Muscle layer of colon (tissue), 2 donors: Measurements from ENCODE around the gene TP53BP2.

ENCODE experiments used
- H3K27ac ChIP-seq: one replicate; pipeline ENCODE4 v1.7.0; 2013; ENCODE audit warnings: low read depth, mild to moderate bottlenecking, low read length, moderate library complexity
- H3K27me3 ChIP-seq, 2 donors: one replicate each; pipeline ENCODE4 v1.7.0; 2013; ENCODE audit warnings: low read length in 2 of 2, mild to moderate bottlenecking in 2 of 2; ENCODE audit not compliant: insufficient read depth in 2 of 2, control insufficient read depth in 1 of 2
- H3K36me3 ChIP-seq: one replicate; pipeline ENCODE4 v1.7.0; 2013; ENCODE audit warnings: mild to moderate bottlenecking, low read length; ENCODE audit not compliant: insufficient read depth
- H3K4me1 ChIP-seq: one replicate; pipeline ENCODE4 v1.7.0; 2013; ENCODE audit warnings: mild to moderate bottlenecking, low read length; ENCODE audit not compliant: insufficient read depth
- H3K4me3 ChIP-seq, 2 donors: one replicate each; pipeline ENCODE4 v1.7.0; 2013; ENCODE audit warnings: low read length in 2 of 2, low read depth in 1 of 2, mild to moderate bottlenecking in 1 of 2, moderate library complexity in 1 of 2
- H3K9ac ChIP-seq: one replicate; pipeline ENCODE4 v1.7.0; 2013; ENCODE audit warnings: low read length
- H3K9me3 ChIP-seq: one replicate; pipeline ENCODE4 v1.7.0; 2013; ENCODE audit warnings: mild to moderate bottlenecking, low read length
- donor health status: abdominal sarcoma.
- donor health status: Adenocarcinoma of cecum.

TP53BP2 gene

DNA sequence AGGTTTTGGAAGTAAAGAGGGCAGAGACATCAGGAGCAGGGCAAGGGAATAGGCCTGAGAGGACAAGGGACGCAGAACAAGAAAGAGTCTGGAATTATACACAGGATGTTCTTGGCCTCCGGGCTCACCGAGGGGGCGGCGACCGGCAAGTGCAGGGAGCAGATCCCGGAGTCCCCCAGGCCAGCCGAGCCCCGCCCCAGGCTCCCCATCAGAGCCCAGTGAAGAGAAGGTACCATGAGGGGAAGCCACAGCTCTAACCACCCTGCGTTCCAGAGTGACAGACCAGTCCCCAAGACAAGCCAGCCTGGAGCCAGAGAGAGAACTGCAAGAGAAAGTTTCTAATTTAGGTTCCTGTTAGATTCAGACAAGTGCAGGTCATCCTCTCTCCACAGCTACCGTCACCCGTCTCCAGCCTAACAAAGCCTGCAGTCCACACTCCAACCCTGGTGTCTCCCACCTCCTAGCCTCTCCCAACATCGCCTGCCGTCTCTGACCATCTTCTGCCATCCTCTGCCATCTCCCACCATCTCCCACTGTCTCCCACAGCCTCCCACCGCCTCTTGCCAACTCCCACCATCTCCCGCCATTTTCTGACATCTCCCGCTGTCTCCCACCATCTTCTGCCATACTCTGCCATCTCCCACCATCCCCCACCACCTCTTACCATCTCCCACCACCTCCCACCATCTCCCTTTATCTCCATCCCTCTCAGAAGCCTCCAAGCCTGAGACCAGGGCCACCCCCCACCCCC, 90.9 kb downstream of the TP53BP2 start:
- no peaks in the 10 kb centered on the region for H3K4me1 ChIP-seq
- H3K4me3 ChIP-seq, result no peak overlapping the region
- H3K9ac ChIP-seq, result no peak overlapping the region
- no peaks in the 10 kb centered on the region for H3K9me3 ChIP-seq
- H3K27ac ChIP-seq, result no peak overlapping the region
- no peaks in the 10 kb centered on the region for H3K27me3 ChIP-seq
- peaks cover 64% of the 10 kb centered on the region for H3K36me3 ChIP-seq

DNA sequence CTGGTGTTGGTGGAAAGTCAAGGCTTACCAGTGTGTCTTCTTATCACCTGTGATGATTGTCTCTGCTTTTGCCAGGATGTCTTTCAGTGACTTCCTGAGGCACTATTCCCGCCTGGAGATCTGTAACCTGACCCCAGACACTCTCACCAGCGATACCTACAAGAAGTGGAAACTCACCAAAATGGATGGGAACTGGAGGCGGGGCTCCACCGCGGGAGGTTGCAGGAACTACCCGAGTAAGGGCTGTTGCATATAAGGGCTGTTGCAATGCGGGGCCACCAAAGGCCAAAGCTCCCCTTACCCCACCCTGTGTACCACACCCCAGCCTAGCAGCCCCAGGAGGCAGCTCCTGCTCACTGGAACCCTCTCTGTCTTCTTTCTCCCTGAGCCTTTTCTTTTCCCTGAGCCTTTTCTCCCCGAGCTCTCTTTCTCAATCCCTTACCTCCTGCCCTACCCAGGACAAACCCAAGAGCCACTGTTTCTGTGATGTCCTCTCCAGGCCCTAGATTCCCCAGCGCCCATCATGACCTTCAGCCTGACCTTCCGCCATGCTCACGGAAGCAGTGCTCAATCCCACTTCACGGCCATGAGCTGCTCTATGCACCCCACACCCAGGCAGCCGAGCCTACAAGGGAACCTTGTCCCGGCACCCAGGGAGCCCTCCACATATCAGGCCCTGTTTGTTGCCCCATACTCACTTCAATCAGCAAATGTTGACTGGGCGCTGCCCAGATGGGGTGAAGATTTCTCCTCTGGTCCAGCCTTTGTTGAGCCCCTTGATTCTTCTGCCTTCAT, 92.8 kb downstream of the TP53BP2 start:
- Histone ChIP-seq H3K9ac (no peak overlapping the region), H3K9me3 (no peaks in the 10 kb centered on the region), H3K27me3 (no peaks in the 10 kb centered on the region), H3K36me3 (peaks cover 54% of the 10 kb centered on the region), H3K4me3 (no peak overlapping the region), H3K27ac (no peak overlapping the region), H3K4me1 (peaks cover 9% of the 10 kb centered on the region)

- no peak overlapping the region for H3K4me3 ChIP-seq
- no peak overlapping the region for H3K9ac ChIP-seq
- peaks cover 58% of the 10 kb centered on the region for H3K36me3 ChIP-seq
- H3K4me1 ChIP-seq, result peaks cover 13% of the 10 kb centered on the region
- H3K27me3 ChIP-seq, result no peaks in the 10 kb centered on the region
- H3K27ac ChIP-seq, result no peak overlapping the region
- H3K9me3 ChIP-seq, result no peaks in the 10 kb centered on the region
Measured at GRCh38 chr1:223751696-223752095, 94.1 kb downstream of the TP53BP2 start.

DNA sequence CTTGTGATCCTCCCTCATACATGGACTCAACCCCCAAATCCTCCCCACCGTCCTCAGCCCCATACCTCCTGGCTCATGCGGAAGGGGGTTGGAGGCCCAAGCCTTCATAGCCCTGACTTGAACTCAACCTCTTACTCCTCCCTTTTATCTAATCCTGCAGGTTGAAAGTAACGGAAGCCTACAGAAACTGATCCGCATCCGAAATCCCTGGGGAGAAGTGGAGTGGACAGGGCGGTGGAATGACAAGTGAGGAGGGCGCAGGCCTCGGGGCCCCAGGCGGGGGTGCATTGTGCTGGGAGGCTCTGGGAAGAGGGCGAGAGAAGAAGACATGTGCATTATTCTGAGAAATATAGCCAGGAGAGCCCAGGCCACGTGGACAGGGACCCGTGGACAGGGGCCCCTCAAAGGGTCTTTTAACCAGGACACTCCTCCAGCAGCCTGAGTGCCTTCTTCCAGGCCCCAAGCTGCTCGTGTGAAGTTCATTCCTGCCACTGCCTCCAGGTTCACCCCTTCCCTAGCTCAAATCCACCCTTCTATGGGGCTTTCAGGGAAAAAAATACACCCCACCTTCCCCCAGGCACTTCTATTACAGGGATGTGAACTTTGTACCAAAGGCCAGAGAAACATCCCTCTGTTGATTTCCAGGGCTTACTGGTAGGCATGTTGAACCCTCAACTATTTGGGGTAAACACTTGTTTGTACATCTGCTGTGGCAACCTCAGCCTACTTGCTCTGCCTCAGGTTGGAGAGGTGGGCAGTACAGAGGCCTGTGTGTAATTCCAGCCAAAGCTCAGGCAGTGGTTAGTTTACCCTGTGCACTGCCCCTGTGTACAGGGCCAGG, 94.8 kb downstream of the TP53BP2 start:
- no peak overlapping the region for H3K27ac ChIP-seq
- H3K4me3 ChIP-seq, result no peak overlapping the region
- no peak overlapping the region for H3K9ac ChIP-seq
- no peaks in the 10 kb centered on the region for H3K27me3 ChIP-seq
- H3K9me3 ChIP-seq, result no peaks in the 10 kb centered on the region
- H3K36me3 ChIP-seq, result peaks cover 60% of the 10 kb centered on the region
- peaks cover 13% of the 10 kb centered on the region for H3K4me1 ChIP-seq

- Histone ChIP-seq H3K4me1 (peaks cover 13% of the 10 kb centered on the region), H3K9me3 (no peaks in the 10 kb centered on the region), H3K9ac (peak overlapping the region; percentile 22), H3K27me3 (no peaks in the 10 kb centered on the region), H3K36me3 (peaks cover 49% of the 10 kb centered on the region), H3K27ac (peak overlapping the region; percentile 40), H3K4me3 (peak overlapping the region; percentile 41 to 62)
Measured at GRCh38 chr1:223748773-223749733, 96.7 kb downstream of the TP53BP2 start.

- no peaks in the 10 kb centered on the region for H3K27me3 ChIP-seq
- H3K27ac ChIP-seq, result peak overlapping the region; percentile 40
- peaks cover 46% of the 10 kb centered on the region for H3K36me3 ChIP-seq
- no peaks in the 10 kb centered on the region for H3K9me3 ChIP-seq
- H3K4me3 ChIP-seq, result peak overlapping the region; percentile 41 to 62
- H3K4me1 ChIP-seq, result peaks cover 13% of the 10 kb centered on the region
- H3K9ac ChIP-seq, result peak overlapping the region; percentile 22
Measured at GRCh38 chr1:223748405-223748772, 97.4 kb downstream of the TP53BP2 start.

DNA sequence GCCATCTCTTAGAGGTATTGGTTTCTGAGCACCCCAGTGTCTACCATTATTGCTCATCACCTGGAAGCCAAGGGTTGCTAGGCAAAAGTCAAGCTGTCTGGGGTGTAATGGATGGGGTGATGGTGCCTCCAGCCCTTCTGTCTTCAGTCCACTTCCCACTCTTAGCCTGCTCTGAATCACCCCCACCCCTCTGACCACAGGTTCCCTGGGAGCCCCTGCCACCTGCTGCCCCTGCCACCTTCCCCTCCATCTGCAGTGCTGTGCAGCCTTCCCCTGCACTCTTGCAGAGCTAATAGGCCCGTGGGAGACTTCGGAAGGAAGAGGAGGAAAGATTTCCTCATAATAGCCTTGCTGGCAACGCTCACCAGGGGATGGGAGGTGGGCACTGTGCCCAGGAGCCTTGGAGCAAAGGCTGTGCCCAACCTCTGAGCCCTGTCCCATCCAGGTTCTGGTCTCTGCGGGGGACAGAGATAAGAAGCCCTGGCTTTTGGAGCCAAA, 97.9 kb downstream of the TP53BP2 start:
- Histone ChIP-seq H3K36me3 (peaks cover 41% of the 10 kb centered on the region), H3K4me3 (peak overlapping the region in 1 of 2 donors; percentile 62)

DNA sequence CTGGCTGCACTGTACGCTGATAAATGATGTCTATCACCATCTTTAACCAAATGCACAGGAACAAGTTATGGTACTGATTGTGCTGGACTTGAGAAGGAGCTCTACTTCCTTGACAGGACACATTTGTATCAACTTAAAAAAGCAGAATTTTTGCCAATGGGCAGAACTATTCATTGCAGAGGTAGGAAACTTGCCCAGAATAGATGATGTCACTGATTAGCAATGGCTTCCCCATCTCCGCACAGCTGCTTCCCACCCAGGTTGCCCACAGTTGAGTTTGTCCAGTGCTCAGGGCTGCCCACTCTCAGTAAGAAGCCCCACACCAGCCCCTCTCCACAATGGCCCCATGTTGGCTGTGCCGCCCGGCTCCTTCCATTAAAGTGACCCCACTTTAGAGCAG, 100.0 kb downstream of the TP53BP2 start:
- Histone ChIP-seq H3K4me1 (peaks cover 13% of the 10 kb centered on the region), H3K27ac (no peak overlapping the region), H3K36me3 (peaks cover 20% of the 10 kb centered on the region)

More for the DNA sequence above, 97.9 kb downstream of the TP53BP2 start:
- H3K4me1 ChIP-seq, result peaks cover 13% of the 10 kb centered on the region
- peak overlapping the region; percentile 22 for H3K9ac ChIP-seq
- H3K27ac ChIP-seq, result no peak overlapping the region
- no peaks in the 10 kb centered on the region for H3K27me3 ChIP-seq
- H3K9me3 ChIP-seq, result no peaks in the 10 kb centered on the region

DNA sequence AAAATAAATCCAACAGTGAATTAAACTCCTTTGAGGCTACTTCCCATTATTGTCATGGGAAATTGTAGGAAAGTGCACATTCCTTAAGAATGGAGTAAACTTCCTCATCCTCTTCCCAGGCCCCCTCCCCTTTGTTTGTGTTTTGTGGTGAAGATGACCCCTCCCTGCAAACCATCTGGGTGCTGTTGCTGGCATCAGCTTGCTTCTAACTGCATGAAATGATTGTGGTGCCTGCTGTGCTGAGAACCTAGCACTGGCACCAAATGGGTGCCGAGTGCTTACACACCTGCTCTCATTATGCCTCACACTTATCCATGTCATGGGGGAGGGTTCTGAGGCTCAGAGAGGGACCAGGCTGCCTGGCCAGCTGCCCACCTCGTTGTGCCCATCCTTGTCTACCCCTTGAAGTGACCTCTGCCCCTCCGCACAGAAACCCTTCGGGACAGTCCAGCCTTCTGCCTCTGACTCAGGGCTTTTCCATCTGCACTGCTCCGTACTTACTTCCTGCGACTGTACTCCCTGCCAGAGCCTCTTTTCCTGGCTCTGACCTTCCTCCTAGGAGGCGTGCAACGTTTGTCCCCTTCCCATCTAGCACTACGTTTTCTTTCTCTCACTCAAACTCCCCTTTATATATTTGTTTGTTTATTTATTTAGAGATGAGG, 102.8 kb downstream of the TP53BP2 start:
- Histone ChIP-seq H3K36me3 (peaks cover 23% of the 10 kb centered on the region), H3K9me3 (no peaks in the 10 kb centered on the region), H3K9ac (no peak overlapping the region), H3K4me3 (no peak overlapping the region), H3K4me1 (peaks cover 23% of the 10 kb centered on the region), H3K27ac (no peak overlapping the region), H3K27me3 (no peaks in the 10 kb centered on the region)

More for the DNA sequence above, 100.0 kb downstream of the TP53BP2 start:
- no peak overlapping the region for H3K9ac ChIP-seq
- no peaks in the 10 kb centered on the region for H3K27me3 ChIP-seq
- no peaks in the 10 kb centered on the region for H3K9me3 ChIP-seq
- no peak overlapping the region for H3K4me3 ChIP-seq

- no peak overlapping the region for H3K9ac ChIP-seq
- H3K4me1 ChIP-seq, result peaks cover 18% of the 10 kb centered on the region
- no peaks in the 10 kb centered on the region for H3K27me3 ChIP-seq
- H3K36me3 ChIP-seq, result peaks cover 15% of the 10 kb centered on the region
- no peaks in the 10 kb centered on the region for H3K9me3 ChIP-seq
- H3K4me3 ChIP-seq, result no peak overlapping the region
- no peak overlapping the region for H3K27ac ChIP-seq
Measured at GRCh38 chr1:223741861-223742260, 103.9 kb downstream of the TP53BP2 start.
